ENCODE data around the gene SUCLG2.

Gene SUCLG2

DNA sequence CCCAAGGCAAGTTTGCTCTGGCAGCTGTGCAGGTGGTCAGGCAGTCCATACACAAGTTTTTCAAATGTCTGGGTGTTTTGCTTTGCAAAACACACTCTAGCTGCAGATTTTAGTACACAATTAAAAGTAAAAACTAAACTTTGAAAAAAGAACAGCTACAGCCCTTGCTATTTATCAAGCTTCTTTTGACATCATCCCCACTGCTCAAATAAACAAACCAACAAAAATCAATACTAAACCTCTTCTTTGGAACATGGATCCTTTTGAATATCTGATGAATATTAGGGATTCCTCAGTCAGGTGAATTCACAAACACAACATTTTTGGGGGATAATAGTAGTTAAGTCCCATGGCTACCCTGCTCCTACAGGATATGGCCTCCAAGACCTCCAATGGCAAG, 249.2 kb downstream of the SUCLG2 start:
- H3K27ac ChIP-seq (replicated peaks): no peak overlapping the region
- TF ChIP-seq, protein P1, sequence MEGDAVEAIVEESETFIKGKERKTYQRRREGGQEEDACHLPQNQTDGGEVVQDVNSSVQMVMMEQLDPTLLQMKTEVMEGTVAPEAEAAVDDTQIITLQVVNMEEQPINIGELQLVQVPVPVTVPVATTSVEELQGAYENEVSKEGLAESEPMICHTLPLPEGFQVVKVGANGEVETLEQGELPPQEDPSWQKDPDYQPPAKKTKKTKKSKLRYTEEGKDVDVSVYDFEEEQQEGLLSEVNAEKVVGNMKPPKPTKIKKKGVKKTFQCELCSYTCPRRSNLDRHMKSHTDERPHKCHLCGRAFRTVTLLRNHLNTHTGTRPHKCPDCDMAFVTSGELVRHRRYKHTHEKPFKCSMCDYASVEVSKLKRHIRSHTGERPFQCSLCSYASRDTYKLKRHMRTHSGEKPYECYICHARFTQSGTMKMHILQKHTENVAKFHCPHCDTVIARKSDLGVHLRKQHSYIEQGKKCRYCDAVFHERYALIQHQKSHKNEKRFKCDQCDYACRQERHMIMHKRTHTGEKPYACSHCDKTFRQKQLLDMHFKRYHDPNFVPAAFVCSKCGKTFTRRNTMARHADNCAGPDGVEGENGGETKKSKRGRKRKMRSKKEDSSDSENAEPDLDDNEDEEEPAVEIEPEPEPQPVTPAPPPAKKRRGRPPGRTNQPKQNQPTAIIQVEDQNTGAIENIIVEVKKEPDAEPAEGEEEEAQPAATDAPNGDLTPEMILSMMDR (IDR thresholded peaks at IDR 0.05; ENCODE audit: insufficient read depth, low read length): no peak
- TF ChIP-seq POLR2AphosphoS5 (IDR thresholded peaks at IDR 0.05; ENCODE audit: low read depth) (no peak), GABPA (IDR thresholded peaks at IDR 0.05; ENCODE audit: low read depth) (no peak), SPI1 (IDR thresholded peaks at IDR 0.05; ENCODE audit: borderline replicate concordance, low read depth) (no peak)
- TF ChIP-seq, protein P2, sequence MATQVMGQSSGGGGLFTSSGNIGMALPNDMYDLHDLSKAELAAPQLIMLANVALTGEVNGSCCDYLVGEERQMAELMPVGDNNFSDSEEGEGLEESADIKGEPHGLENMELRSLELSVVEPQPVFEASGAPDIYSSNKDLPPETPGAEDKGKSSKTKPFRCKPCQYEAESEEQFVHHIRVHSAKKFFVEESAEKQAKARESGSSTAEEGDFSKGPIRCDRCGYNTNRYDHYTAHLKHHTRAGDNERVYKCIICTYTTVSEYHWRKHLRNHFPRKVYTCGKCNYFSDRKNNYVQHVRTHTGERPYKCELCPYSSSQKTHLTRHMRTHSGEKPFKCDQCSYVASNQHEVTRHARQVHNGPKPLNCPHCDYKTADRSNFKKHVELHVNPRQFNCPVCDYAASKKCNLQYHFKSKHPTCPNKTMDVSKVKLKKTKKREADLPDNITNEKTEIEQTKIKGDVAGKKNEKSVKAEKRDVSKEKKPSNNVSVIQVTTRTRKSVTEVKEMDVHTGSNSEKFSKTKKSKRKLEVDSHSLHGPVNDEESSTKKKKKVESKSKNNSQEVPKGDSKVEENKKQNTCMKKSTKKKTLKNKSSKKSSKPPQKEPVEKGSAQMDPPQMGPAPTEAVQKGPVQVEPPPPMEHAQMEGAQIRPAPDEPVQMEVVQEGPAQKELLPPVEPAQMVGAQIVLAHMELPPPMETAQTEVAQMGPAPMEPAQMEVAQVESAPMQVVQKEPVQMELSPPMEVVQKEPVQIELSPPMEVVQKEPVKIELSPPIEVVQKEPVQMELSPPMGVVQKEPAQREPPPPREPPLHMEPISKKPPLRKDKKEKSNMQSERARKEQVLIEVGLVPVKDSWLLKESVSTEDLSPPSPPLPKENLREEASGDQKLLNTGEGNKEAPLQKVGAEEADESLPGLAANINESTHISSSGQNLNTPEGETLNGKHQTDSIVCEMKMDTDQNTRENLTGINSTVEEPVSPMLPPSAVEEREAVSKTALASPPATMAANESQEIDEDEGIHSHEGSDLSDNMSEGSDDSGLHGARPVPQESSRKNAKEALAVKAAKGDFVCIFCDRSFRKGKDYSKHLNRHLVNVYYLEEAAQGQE (IDR thresholded peaks at IDR 0.05; ENCODE audit: insufficient replicate concordance, low read depth): no peak
- H3K27me3 ChIP-seq (ENCODE audit: insufficient read depth, poor library complexity, severe bottlenecking): no peaks in the 10 kb centered on the region
- no peak overlapping the region for H3K4me3 ChIP-seq (replicated peaks; ENCODE audit: insufficient read depth, low read length)
- no peak for DNase-seq (ENCODE audit: low read depth in 1 of 2, low spot score in 1 of 2)

DNA sequence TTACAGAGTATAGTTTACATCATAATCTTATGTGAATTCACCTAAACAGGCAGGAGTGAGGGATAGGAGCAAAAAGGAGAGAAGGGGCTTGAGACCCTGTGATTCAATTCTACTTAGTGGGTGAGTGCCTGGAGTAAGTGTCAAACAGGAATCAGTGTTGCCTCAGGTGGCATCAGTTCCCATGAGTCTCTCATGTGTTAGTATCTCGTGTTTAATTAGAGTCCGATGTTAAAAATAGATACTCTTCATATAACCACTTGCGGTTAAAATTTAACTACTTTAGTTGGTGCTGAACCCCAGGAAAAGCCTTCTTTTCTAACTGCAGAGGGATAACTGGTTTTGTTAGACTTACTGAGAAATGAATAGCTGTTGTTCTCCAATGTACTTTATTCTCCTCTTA, 251.5 kb downstream of the SUCLG2 start:
- Histone ChIP-seq H3K27me3 (ENCODE audit: insufficient read depth, poor library complexity, severe bottlenecking) (no peaks in the 10 kb centered on the region), H3K4me3 (replicated peaks; ENCODE audit: insufficient read depth, low read length) (no peak overlapping the region)
- TF ChIP-seq GABPA (IDR thresholded peaks at IDR 0.05; ENCODE audit: low read depth) (no peak), SPI1 (IDR thresholded peaks at IDR 0.05; ENCODE audit: borderline replicate concordance, low read depth) (no peak), POLR2AphosphoS5 (IDR thresholded peaks at IDR 0.05; ENCODE audit: low read depth) (no peak)
- TF ChIP-seq, protein P1 (IDR thresholded peaks at IDR 0.05; ENCODE audit: insufficient read depth, low read length): no peak
- TF ChIP-seq, protein P2 (IDR thresholded peaks at IDR 0.05; ENCODE audit: insufficient replicate concordance, low read depth): no peak

DNA sequence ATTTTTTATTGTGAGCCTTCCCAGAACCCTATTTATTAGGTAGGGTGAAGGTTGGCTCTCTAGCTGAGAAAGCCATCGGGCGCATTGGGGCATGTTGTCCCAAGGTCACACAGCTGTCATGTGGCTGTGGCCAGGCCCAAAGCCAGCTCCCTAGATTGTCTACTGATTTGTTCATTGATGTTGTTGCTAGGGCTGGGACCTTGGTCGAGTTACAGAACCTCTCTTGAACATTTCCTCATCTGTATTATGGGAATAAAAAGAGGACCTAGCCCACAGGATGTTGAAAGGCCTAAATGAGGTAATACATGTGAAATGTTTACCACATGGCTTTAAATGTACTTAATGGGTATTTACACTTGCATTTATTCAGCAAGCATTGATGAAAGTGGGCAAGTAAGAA, 252.5 kb downstream of the SUCLG2 start:
- peak; percentile 6 to 52 for DNase-seq (ENCODE audit: low read depth in 1 of 2, low spot score in 1 of 2)
- Histone ChIP-seq H3K27me3 (ENCODE audit: insufficient read depth, poor library complexity, severe bottlenecking) (no peaks in the 10 kb centered on the region), H3K27ac (replicated peaks) (no peak overlapping the region), H3K4me3 (replicated peaks; ENCODE audit: insufficient read depth, low read length) (no peak overlapping the region)
- no peak for TF ChIP-seq POLR2AphosphoS5 (IDR thresholded peaks at IDR 0.05; ENCODE audit: low read depth)
- TF ChIP-seq SPI1 (IDR thresholded peaks at IDR 0.05; ENCODE audit: borderline replicate concordance, low read depth): no peak
- TF ChIP-seq, protein P2 (IDR thresholded peaks at IDR 0.05; ENCODE audit: insufficient replicate concordance, low read depth): no peak
- no peak for TF ChIP-seq GABPA (IDR thresholded peaks at IDR 0.05; ENCODE audit: low read depth)
- TF ChIP-seq, protein P1 (IDR thresholded peaks at IDR 0.05; ENCODE audit: insufficient read depth, low read length): no peak

More for the DNA sequence above, 251.5 kb downstream of the SUCLG2 start:
- no peak for DNase-seq (ENCODE audit: low read depth in 1 of 2, low spot score in 1 of 2)
- no peak overlapping the region for H3K27ac ChIP-seq (replicated peaks)

All from HL-60 (cell line).